Measurements from ENCODE around the gene TACR1. TPM values are rescaled to one million over a fixed set of nuclear protein-coding genes. Genes with fewer than 3 reads are reported as not detected.

The TACR1 gene
- total RNA-seq, 2 experiments from 2014 or later = not detected

- no peak for ATAC-seq (ENCODE audit: low read depth)
- H3K4me1 Mint-ChIP-seq = no peaks in the 10 kb centered on the region
- peaks cover 7% of the 10 kb centered on the region for H3K27me3 Mint-ChIP-seq
- H3K4me3 Mint-ChIP-seq = no peak overlapping the region
- no peaks in the 10 kb centered on the region for H3K36me3 Mint-ChIP-seq
- H3K27ac Mint-ChIP-seq = no peak overlapping the region
- DNase-seq = no peak
- POLR2A ChIA-PET = no interaction called here
- no peaks in the 10 kb centered on the region for H3K9me3 Mint-ChIP-seq
Measured at GRCh38 chr2:75113231-75113869, 86.0 kb downstream of the TACR1 start.

GRCh38 chr2:75108937-75109482 is 90.3 kb downstream of the TACR1 start:
- no peak overlapping the region for H3K4me3 Mint-ChIP-seq
- no peak overlapping the region for H3K27ac Mint-ChIP-seq
- DNase-seq (no peak), ATAC-seq (ENCODE audit: low read depth) (no peak)
- no peaks in the 10 kb centered on the region for H3K36me3 Mint-ChIP-seq
- H3K27me3 Mint-ChIP-seq = peaks cover 15% of the 10 kb centered on the region
- no peaks in the 10 kb centered on the region for H3K9me3 Mint-ChIP-seq
- H3K4me1 Mint-ChIP-seq = no peaks in the 10 kb centered on the region
- POLR2A ChIA-PET = no interaction called here

- Mint-ChIP-seq H3K27ac (no peak overlapping the region), H3K27me3 (peaks cover 7% of the 10 kb centered on the region), H3K36me3 (no peaks in the 10 kb centered on the region), H3K4me1 (no peaks in the 10 kb centered on the region), H3K9me3 (peaks cover 4% of the 10 kb centered on the region), H3K4me3 (no peak overlapping the region)
- DNase-seq = no peak
- no peak for ATAC-seq (ENCODE audit: low read depth)
- POLR2A ChIA-PET = no interaction called here
Measured at GRCh38 chr2:75102011-75102410, 97.3 kb downstream of the TACR1 start.

DNA sequence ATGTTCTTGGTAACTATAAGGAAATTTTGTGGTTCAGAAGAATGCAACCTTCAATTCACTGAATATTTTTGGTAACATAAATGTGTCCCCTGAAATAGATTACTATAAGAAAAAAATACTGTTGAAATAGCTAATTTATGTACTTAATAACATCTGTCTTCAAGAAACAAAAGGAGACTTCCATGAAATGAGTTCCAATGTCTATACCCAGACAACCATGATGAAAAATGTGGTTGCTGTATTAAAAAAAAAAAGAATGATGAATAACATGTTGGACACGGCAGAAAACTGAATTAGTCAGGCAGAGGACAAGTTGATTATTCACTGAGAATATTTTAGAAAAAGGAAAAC is 98.5 kb downstream of the TACR1 start:
- H3K4me3 Mint-ChIP-seq = no peak overlapping the region
- peaks cover 7% of the 10 kb centered on the region for H3K27me3 Mint-ChIP-seq
- ATAC-seq (ENCODE audit: low read depth) = no peak
- H3K9me3 Mint-ChIP-seq = peaks cover 4% of the 10 kb centered on the region
- no peaks in the 10 kb centered on the region for H3K4me1 Mint-ChIP-seq
- H3K36me3 Mint-ChIP-seq = no peaks in the 10 kb centered on the region
- H3K27ac Mint-ChIP-seq = no peak overlapping the region
- DNase-seq = no peak
- POLR2A ChIA-PET = no interaction called here

GRCh38 chr2:75100011-75100800 is 99.1 kb downstream of the TACR1 start:
- Mint-ChIP-seq H3K4me3 (no peak overlapping the region), H3K9me3 (peaks cover 4% of the 10 kb centered on the region), H3K4me1 (no peaks in the 10 kb centered on the region), H3K27me3 (peaks cover 7% of the 10 kb centered on the region), H3K27ac (no peak overlapping the region), H3K36me3 (no peaks in the 10 kb centered on the region)
- POLR2A ChIA-PET = no interaction called here
- ATAC-seq (ENCODE audit: low read depth) = no peak
- no peak for DNase-seq

DNA sequence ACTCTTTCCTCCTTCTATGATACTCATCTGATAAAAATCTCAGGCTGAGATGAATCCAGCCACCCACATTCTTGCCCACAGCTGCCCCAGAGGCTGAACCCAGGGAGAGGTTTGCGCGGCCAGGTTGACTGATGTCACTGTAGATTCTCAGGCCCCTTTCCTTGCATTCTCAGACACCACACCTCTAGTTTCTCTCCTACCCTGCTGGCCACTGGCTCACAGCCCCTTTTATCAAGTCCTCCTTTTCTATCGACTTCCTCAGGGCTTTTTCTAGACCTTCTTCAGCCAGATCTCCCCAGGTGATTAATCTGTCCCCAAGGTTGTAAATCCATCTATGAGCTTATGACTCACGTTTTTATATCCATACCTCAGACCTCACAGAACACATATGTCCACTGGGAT is 99.8 kb downstream of the TACR1 start:
- Mint-ChIP-seq H3K36me3 (no peaks in the 10 kb centered on the region), H3K9me3 (peaks cover 4% of the 10 kb centered on the region), H3K4me3 (no peak overlapping the region), H3K27ac (no peak overlapping the region), H3K27me3 (peaks cover 5% of the 10 kb centered on the region), H3K4me1 (peaks cover 1% of the 10 kb centered on the region)
- ATAC-seq (ENCODE audit: low read depth) (no peak), DNase-seq (no peak)
- POLR2A ChIA-PET = no interaction called here

GRCh38 chr2:75098856-75099255 is 100.5 kb downstream of the TACR1 start:
- peaks cover 5% of the 10 kb centered on the region for H3K27me3 Mint-ChIP-seq
- H3K36me3 Mint-ChIP-seq = no peaks in the 10 kb centered on the region
- no peak overlapping the region for H3K4me3 Mint-ChIP-seq
- DNase-seq = no peak
- no peak for ATAC-seq (ENCODE audit: low read depth)
- POLR2A ChIA-PET = no interaction called here
- no peak overlapping the region for H3K27ac Mint-ChIP-seq
- H3K4me1 Mint-ChIP-seq = peaks cover 3% of the 10 kb centered on the region
- H3K9me3 Mint-ChIP-seq = peaks cover 4% of the 10 kb centered on the region

GRCh38 chr2:75097831-75098230 is 101.5 kb downstream of the TACR1 start:
- Mint-ChIP-seq H3K27me3 (peaks cover 6% of the 10 kb centered on the region), H3K27ac (no peak overlapping the region), H3K4me3 (no peak overlapping the region), H3K4me1 (peaks cover 3% of the 10 kb centered on the region), H3K36me3 (no peaks in the 10 kb centered on the region), H3K9me3 (peaks cover 4% of the 10 kb centered on the region)
- no peak for ATAC-seq (ENCODE audit: low read depth)
- POLR2A ChIA-PET = no interaction called here
- no peak for DNase-seq

- Mint-ChIP-seq H3K4me1 (peaks cover 3% of the 10 kb centered on the region), H3K9me3 (no peaks in the 10 kb centered on the region), H3K27ac (no peak overlapping the region), H3K27me3 (peaks cover 3% of the 10 kb centered on the region), H3K4me3 (no peak overlapping the region), H3K36me3 (no peaks in the 10 kb centered on the region)
- ATAC-seq (ENCODE audit: low read depth) = no peak
- DNase-seq = no peak
- POLR2A ChIA-PET = no interaction called here
Measured at GRCh38 chr2:75094405-75094804, 104.9 kb downstream of the TACR1 start.

- peaks cover 3% of the 10 kb centered on the region for H3K4me1 Mint-ChIP-seq
- ATAC-seq (ENCODE audit: low read depth) (no peak), DNase-seq (no peak)
- POLR2A ChIA-PET = no interaction called here
- peaks cover 2% of the 10 kb centered on the region for H3K27me3 Mint-ChIP-seq
- no peak overlapping the region for H3K27ac Mint-ChIP-seq
- no peak overlapping the region for H3K4me3 Mint-ChIP-seq
- peaks cover 2% of the 10 kb centered on the region for H3K9me3 Mint-ChIP-seq
- peaks cover 1% of the 10 kb centered on the region for H3K36me3 Mint-ChIP-seq
Measured at GRCh38 chr2:75090770-75091515, 108.4 kb downstream of the TACR1 start.

GRCh38 chr2:75089471-75089870 is 109.8 kb downstream of the TACR1 start:
- no peak overlapping the region for H3K4me3 Mint-ChIP-seq
- no peak overlapping the region for H3K27ac Mint-ChIP-seq
- no peak for ATAC-seq (ENCODE audit: low read depth)
- peaks cover 2% of the 10 kb centered on the region for H3K9me3 Mint-ChIP-seq
- no peak for DNase-seq
- peaks cover 6% of the 10 kb centered on the region for H3K27me3 Mint-ChIP-seq
- peaks cover 1% of the 10 kb centered on the region for H3K36me3 Mint-ChIP-seq
- peaks cover 2% of the 10 kb centered on the region for H3K4me1 Mint-ChIP-seq
- POLR2A ChIA-PET = no interaction called here

GRCh38 chr2:75088791-75089190 is 110.5 kb downstream of the TACR1 start:
- POLR2A ChIA-PET = no interaction called here
- DNase-seq = no peak
- ATAC-seq (ENCODE audit: low read depth) = no peak
- H3K27me3 Mint-ChIP-seq = peaks cover 6% of the 10 kb centered on the region
- no peaks in the 10 kb centered on the region for H3K4me1 Mint-ChIP-seq
- no peak overlapping the region for H3K27ac Mint-ChIP-seq
- H3K9me3 Mint-ChIP-seq = peaks cover 2% of the 10 kb centered on the region
- peaks cover 1% of the 10 kb centered on the region for H3K36me3 Mint-ChIP-seq
- no peak overlapping the region for H3K4me3 Mint-ChIP-seq

DNA sequence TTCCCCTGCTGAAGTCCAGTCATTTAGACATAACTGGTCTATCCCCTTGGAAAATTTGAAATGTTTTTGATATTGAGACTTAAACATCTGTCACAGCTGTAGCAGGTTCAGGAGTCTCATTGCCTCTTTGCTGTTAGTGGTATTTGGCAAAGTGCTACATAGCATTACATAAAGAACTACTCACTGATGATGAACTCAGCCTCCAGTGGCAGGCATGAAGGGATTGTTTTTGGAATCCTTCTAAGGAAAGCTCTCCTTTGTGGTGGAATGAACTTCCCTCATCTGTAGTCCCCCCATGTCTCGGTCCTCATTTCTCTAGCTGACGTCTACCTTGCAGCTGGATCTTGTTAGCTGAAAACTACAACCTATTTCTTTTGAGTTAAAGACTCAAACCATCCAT is 111.6 kb downstream of the TACR1 start:
- no peak overlapping the region for H3K27ac Mint-ChIP-seq
- peaks cover 1% of the 10 kb centered on the region for H3K36me3 Mint-ChIP-seq
- H3K27me3 Mint-ChIP-seq = peaks cover 4% of the 10 kb centered on the region
- H3K4me3 Mint-ChIP-seq = no peak overlapping the region
- DNase-seq (no peak), ATAC-seq (ENCODE audit: low read depth) (no peak)
- H3K4me1 Mint-ChIP-seq = no peaks in the 10 kb centered on the region
- peaks cover 2% of the 10 kb centered on the region for H3K9me3 Mint-ChIP-seq
- POLR2A ChIA-PET = interaction anchor here (0.7 kb wide), 1 partner anchor 567 kb away, joined by 3 read pairs; no protein-coding TSS in a partner anchor
